HuH-7.5 (cell line): ENCODE data around the gene SLC12A9.

Experiments used
- DNase-seq: peaks from one replicate; pipeline ENCODE4 v3.0.0; 2011; ENCODE audit warnings: low spot score

SLC12A9 gene

DNA sequence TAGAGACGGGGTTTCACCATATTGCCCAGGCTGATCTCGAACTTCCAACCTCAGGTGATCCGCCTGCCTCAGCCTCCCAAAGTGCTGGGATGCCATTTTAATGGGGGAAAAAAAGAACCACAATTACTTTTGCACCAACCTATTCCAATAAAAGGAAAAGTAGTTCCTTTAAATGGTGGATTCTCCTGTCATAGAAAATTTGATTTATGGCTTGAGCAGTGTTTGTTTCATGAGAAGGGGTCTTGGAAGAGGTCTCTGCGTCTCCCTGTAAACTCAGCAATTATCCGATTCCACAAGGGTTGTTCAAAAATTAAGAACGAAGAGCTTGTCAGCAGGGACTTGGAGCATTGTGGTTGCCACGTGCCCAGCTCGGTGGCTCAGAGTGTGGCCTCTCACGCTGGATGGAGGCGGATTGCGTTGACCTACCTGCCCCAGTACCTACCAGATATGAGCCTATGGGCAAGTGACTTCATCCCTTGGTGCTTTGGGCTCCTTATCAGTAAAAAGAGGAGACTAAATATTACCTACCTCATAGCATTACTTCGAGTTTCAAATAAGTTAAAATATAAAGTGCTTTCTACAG lies 11.8 kb downstream of the SLC12A9 start:
- DNase-seq = no peak

DNA sequence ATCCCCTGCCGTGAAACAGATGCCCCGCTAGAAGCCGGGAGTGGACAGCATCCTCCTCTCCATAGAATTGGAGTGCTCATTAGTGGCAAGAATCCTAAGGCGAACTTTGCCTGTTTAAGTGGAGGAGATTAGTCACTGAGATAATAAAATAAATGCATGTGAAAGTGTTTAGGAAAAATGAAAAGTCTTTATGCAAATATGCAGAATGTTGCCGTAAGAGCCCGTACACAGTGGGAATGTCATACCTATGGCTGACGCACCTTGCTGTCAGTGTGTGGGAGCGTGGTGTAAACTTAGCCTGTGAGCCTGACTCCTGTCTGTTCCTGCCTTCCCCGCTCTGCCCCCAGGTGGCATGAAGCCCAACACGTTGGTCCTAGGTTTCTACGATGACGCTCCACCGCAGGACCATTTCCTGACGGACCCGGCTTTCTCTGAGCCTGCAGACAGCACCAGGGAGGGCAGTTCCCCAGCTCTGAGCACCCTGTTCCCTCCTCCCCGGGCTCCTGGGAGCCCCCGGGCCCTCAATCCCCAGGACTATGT lies 12.9 kb downstream of the SLC12A9 start:
- DNase-seq = no peak

DNA sequence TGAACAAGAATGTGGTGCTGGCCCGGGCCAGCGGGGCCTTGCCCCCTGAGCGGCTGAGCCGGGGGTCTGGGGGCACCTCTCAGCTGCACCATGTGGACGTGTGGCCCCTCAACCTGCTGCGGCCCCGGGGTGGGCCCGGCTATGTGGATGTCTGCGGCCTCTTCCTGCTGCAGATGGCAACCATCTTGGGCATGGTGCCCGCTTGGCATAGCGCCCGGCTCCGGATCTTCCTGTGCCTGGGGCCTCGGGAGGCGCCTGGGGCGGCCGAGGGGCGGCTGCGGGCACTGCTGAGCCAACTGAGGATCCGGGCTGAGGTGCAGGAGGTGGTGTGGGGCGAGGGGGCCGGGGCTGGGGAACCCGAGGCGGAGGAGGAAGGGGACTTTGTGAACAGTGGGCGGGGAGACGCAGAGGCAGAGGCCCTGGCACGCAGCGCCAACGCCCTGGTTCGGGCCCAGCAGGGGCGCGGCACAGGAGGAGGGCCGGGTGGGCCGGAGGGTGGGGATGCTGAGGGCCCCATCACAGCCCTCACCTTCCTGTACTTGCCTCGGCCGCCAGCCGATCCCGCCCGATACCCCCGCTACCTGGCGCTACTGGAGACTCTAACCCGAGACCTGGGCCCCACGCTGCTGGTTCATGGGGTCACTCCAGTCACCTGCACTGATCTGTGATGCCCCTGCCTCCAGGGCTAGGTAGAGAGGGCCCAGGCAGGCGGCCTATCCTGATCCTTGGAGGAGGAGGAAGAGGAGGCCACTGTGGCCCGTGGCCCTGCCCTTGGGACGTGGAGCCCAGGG lies 13.6 kb downstream of the SLC12A9 start:
- no peak for DNase-seq

DNA sequence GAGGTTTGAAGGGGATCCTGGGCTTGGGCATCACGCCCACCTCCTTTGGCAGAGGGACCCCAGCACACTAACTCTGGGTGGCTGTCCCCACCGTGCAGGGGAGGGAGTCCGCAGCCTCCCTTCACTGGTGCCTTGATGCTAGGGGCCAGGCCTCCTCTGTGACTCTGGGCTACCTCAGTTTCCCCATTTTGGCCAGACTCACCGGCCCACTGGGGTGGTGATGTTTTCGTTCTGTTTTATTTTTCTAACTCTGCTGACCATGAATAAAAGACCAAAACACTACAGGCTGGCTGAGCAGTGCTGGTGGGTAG lies 14.2 kb downstream of the SLC12A9 start:
- no peak for DNase-seq

DNA sequence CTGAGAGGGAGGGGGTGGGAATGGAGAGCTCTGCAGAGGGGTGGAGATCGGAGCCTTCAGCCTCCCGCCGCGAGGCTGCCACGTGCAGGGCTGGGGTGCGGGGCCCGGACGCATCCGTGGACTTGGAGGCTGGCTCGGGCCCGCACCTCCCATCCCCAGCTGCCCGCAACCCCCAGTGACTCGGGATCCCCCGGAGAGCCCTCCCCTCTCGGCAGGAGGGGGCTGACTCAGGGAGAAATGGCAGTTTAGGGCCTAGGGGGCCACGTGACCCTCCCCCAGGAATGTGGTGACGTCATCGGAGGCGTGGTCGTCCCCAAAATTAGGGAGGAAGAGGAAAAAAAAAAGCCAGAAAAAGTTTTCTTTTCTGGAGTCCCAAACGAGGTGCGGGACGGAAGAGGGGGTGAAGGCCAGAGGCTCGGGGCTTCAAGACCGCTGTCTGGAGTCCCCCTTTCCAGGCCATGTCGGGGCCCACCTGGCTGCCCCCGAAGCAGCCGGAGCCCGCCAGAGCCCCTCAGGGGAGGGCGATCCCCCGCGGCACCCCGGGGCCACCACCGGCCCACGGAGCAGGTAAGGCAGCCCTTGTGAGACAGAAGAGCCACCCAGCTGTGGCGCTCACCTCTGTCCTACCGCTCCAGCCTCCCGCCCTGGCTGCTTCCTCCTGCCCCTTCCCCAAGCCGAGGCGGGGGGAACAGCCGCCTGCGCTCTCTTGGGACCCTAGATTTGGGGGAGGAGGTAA lies 14.7 kb downstream of the SLC12A9 start, which contains the start of gene TRIP6:
Gene TRIP6 (plus strand): TSS at position 348 of the 736 bp plus-strand sequence. CDS start 111 bp downstream, at position 459.
- peak; percentile 98 for DNase-seq

DNA sequence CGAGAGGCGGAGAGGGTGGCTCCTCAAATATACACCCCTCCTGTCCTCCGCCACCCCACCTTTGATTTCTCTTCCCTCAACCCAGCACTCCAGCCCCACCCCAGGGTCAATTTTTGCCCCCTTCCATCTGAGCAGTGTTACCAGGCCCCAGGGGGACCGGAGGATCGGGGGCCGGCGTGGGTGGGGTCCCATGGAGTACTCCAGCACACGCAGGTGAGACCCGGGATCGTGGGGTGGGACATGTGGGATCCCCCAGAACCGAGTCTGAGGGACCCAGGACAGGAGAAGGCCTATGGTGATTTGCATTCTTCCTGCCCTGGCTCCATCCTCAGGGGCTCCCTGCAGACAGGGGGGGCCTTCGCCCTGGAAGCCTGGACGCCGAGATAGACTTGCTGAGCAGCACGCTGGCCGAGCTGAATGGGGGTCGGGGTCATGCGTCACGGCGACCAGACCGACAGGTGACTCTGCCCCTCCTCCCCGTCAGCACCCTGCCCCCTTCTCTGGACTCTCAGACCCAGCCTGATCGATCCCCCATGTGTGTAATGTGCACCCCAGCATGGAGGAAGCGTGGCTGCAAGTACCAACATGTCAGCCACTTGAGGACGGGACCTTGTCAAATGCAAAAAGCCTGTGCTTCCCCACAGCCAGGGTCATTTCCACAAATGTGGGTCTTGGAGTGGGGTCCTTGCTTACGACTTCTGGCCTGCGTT lies 15.4 kb downstream of the SLC12A9 start:
- DNase-seq = no peak

DNA sequence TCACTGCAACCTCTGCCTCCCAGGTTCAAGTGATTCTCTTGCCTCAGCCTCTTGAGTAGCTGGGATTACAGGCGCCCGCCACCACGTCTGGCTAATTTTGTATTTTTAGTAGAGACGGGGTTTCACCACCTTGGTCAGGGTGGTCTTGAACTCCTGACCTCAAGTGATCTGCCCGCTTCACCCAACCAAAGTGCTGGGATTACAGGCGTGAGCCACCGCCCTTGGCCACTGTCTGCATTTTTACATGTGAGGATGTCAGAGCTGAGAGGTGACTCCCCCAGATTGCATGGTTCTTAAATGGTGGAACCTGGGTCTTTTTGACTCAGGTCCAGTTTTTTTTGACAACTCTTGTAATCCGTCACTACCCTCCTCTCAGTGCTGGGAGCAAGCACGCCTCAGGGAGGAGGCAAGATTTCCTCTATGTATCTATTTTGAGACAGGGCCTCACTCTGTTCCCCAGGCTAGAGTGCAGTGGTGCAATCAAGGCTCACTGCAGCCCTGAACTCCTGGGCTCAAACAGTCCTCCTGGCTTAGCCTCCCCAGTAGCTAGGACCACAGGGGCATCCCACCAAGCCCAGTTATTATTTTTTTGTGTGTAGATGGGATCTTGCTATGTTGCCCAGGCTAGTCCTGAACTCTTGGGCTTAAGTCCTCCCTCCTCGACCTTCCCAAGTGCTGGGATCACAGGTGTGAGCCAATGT lies 21.2 kb downstream of the SLC12A9 start:
- DNase-seq = no peak

DNA sequence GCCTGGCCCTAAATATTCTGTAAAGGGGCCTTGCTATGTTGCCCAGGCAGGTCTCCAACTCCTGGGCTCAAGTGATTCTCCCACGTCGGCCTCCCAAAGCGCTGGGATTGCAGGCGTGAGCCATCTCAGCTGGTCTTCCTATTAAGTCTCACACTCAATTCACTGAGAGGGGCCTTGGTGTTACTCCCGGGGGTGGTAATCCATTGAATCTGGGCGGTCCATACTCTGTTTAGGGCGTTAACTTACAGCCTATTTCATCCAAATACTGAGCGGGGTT lies 21.7 kb downstream of the SLC12A9 start:
- no peak for DNase-seq

DNA sequence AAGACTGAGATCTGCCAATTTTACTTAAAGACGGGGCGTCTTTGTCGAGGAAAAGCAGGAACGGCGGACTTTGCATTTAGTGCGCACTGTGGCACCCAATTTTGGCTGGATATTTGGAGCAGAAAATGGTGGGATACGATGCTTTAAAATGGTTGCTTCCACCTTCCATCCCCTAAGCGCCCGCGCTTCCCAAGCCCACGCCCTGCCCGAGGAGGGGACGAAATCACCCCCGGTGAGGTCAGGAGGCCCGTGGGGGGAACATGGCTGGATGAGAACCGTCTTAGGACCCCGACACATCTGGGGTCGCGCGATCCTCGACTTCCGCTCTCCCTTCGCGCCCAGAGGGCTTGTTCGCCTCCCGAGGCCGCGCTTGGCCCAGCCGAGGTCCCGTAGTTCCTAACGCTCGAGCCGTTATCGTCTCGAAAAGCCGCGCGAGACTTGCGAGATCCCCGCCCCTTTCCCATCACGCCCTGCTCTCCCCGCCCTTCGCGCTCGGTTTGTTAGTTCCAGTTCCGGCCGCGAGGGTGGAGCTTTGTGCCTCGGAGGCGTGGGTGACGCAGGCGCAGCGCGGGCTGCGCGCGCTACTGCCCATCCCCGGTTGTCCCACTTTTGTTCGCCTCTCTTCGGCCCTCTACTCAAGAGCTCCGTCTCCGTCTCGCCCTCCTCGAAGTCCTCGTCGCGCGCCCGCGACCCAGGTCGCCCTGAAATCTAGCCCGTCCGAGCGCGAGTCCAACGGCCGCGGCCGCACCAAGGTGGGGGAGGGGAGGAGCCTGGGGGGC lies 22.3 kb downstream of the SLC12A9 start, which contains the start of gene SRRT:
Gene SRRT (plus strand): TSS at position 527 of the 779 bp plus-strand sequence. CDS start 488 bp downstream, outside the sequence.
- DNase-seq = peak; percentile 97

DNA sequence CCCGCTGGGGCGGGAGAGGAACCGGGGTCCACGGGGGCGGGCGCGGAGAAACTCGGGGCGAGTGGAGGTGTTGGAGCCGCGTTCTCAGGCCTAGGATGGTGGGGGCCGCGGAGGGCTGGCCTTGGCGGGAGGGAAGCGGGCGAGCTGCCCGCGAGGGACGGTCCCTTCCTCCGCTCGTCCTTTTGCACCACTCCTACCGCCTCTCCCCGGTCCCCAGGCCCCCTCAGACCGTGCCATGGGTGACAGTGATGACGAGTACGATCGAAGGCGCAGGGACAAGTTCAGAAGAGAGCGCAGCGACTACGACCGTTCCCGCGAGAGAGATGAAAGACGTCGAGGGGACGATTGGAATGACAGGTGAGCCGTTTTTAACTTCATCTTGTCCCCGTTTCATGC lies 22.8 kb downstream of the SLC12A9 start:
- DNase-seq = peak; percentile 75

DNA sequence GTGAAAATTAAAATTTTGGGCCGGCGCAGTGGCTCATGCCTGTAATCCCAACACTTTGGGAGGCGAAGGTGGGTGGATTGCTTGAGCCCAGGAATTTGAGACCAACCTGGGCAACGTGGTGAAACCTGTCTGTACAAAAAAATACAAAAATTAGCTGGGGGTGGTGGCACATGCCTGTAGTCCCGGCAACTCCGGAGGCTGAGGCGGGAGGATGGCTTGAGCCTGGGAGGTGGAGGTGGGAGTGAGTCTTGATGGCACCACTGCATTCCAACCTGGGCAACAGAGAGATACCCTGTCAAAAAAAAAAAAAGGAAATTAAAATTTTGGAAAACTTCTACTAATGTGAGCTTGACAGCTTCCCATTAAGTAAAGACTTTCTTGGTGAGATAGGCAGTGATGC lies 25.5 kb downstream of the SLC12A9 start:
- no peak for DNase-seq

DNA sequence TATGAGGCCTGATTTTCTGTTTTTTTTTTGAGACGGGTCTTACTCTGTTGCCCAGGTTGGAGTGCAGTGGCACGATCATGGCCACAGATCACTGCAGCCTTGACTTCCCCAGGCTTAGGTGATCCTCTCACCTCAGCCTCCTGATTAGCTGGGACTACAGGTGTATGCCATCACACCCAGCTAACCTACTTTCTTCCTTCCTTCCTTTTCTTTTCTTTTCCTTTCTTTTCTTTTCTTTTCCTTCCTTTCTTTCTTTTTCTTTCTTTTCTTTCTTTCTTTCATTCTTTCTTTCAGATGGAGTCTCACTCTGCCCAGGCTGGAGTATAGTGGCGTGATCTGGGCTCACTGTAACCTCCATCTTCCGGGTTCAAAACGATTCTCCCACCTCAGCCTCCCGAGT lies 26.2 kb downstream of the SLC12A9 start:
- DNase-seq = no peak

DNA sequence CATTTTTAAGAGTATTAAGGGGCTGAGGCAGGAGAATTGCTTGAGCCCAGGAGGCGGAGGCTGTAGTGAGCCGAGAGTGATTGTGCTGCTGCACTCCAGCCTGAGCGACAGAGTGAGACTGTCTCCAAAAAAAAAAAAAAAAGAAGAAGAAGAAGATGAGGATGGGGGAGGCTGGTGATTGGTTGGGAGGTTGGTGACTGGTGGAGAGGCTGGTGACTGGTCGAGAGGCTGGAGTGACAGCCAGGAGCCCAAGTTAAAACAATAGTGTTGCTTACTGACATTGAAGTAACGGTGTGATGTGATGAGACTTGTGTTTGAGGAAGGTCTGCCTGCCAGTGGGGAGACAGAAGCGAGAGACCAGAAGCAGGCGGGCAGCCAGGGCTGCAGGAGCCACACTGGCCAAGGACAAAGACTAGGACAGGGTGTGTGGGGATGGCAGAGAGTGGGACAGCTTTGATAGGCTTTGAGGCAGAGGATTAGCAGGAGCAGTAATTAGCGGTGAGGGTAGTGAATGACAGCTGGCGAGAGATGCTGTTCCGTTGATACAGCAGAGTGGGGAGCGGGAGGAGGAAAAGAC lies 27.3 kb downstream of the SLC12A9 start:
- no peak for DNase-seq

DNA sequence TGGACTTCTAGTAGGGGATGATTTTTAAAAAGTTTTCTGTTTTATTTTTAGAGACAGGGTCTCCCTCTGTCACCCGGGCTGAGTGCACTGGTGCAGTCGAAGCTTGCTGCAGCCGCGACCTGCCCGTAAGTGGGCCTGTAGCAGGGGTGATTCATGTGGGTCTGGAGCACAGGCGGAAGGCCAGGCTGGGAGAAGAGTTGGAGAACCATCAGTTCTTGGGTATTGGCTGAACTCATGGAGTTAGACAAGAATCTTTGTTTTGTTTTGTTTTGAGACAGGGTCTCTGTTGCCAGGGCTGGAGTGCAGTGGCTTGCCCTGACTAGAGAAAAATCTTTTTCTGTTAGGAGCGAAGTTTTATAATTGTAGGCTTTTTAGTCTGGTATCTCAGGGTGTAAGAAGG lies 28.1 kb downstream of the SLC12A9 start:
- no peak for DNase-seq

DNA sequence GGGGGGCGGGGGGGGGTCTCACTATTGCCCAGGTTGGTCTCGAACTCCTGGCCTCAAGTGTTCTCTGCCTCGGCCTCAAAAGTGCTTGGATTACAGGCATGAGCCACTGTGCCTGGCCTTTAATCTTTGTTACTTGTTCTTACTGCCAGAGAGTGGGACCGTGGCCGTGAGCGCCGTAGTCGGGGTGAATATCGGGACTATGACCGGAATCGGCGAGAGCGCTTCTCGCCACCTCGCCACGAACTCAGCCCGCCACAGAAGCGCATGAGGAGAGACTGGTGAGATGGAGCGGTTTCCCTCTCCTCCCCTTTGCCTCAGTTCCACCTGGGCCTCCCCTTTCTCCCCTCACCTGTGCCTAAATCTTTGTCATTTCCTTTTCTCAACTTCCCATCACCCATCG lies 28.6 kb downstream of the SLC12A9 start:
- DNase-seq = no peak

DNA sequence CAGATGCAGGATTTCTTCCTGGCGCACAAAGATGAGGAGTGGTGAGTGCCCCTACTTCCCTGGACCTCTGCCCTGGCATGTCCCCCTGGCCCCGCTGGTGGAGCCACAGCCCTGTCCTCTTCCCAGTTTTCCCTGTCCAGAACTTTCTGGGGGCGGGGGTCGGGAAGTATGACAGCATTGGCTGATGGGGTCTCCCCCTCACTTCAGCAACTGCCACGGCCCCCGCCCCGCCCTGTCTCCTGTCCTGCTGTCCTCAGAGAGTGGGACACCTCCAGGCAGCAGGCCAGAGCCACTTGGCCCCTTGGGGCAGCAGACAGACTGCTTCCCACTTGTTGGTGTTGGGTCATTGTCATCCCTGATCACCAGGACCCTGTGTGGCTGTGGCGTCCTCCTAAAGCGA lies 29.7 kb downstream of the SLC12A9 start:
- no peak for DNase-seq

DNA sequence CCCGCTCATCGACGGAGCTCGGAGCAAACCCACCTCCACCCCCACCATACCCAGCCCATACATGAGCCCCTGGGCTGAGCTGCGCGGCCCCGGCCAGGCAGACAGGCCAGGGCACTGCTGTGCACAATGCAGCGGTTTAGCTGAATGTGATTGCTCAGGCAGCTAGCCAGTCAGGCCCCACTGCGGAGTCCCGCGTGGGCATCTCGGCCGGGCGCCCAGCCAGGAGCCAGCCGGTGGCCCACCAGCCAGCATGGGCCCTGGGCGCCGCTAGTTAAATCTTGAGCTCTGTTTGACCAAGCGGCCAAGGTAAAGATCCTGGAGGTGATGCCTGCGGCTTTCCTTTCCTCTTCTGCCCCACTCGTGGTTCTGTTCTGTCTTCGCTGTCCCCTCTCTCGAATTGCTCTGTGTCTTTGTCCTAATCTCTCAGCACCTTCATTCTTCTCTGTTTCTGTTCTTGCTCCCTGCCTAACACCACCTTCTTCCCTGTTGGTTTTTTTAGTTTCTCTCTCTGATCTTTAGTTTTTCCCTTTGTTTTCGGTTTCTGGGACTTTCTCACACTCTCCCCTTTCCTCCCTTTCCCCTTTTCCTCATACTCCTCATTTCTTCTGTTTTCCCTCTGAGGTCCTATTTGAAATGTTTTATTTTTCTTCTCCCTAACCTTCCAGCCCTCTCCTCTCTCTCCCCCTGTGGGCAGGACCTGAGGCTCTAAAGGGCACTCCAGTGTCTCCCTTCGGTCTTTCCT lies 30.4 kb downstream of the SLC12A9 start:
- DNase-seq = no peak

DNA sequence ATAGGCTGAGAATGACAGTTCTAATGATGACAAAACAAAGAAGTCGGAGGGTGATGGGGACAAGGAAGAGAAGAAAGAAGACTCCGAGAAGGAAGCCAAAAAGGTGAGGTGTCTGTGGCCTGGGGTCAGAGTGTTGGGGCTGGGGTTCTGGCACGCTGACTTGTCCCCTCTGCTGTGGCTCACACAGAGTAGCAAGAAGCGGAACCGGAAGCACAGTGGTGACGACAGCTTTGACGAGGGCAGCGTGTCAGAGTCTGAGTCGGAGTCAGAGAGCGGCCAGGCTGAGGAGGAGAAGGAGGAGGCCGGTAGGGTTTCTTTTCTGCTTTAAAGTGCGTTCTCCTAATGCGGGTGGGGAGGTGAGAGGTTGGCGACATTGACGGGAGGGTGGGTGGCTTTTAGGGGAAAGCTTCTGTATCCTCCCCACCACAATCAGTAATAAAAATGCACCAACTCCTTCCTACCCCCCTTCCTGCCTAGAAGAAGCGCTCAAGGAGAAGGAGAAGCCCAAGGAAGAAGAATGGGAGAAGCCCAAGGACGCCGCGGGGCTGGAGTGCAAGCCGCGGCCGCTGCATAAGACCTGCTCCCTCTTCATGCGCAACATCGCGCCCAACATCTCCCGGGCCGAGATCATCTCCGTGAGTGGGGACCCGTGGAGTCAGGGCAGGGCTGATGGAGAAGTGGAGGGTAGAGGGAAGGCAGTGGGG lies 32.4 kb downstream of the SLC12A9 start:
- DNase-seq = no peak

DNA sequence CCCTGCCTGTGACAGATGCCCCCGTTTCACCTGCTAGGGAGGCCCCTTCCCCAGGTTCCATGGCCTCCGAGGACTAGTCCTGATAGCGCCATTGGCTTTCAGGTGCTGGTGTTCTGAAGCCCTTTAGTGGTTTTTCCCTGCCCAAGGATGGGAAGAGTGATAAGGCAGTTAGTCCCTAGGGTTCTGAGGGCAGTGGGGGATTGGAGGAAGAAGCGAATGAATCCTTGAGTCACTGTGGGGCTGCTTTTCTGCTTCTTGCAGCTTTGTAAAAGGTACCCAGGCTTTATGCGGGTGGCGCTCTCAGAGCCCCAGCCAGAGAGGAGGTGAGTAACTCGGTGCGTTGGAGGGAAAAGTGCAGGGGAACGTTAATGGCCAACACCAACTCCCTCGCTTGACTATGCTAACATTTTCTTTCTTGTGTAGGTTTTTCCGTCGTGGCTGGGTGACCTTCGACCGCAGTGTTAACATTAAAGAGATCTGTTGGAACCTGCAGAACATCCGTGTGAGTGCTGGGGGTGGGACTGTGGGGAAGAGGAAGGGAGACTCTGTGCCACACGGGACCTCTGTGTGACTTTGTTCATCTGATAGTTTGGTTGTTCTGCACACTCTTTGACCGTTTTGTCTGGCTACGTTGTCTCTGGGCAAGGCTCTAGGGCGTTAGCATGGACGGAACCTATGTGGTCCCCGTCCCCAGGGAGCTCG lies 33.1 kb downstream of the SLC12A9 start:
- DNase-seq = no peak
